ENCODE data around the gene EIF1. TPM values are rescaled to one million over a fixed set of nuclear protein-coding genes. Genes with fewer than 3 reads are reported as not detected.
A peak's percentile ranks its signal among the peaks of the same experiment; 100 is the strongest.
"Not testable (repeated sequence)": the region's sequence is repeated elsewhere in the genome, so short reads cannot be mapped to it uniquely, and the experiment has no call there.

EIF1 gene
- total and polyA plus RNA-seq, 4 donors, result 56.5 to 755 (median 159) TPM

DNA sequence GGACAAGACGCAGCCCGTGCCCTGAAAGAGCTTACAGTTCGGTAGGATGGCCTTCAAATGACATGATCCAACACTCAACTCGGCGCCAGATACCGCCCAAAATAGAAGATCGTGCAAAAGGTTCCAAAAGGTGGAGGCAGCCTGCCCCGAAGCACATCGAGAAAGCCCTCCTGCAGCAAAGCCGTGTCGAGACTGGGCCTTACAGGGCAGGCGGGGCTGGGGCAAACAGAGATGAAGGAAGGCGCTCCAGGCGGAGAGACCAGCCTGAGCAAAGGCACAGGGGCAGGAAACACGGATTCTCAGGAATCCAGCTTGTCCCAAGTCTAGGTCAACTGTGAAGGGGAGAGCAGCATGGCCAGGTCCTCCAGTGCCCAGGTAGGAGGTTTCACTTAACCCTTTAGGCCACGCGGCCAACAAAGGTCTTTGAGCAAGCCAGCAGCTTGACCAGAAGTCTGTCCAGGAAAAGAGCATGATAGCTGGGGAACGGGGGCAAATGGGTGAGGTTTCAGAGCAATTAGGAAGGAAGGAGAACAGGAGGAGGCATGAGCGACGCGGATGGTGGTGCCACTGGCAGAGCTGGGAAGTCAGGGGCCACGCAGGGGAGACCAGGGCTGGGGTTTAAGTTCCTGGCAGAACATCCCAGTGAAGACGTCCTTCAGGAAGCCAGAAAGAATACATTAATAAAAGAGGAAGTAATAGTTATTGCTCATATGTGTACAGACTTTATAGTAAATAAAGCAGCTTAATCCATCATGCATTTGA lies 21.2 kb upstream of the EIF1 start:
- no peaks in the 10 kb centered on the region for H3K9me3 ChIP-seq (ENCODE audit: control insufficient read depth in 4 of 4, low read length in 3 of 4)
- no peak overlapping the region for H3K4me3 ChIP-seq (ENCODE audit: low read depth in 1 of 3, low read length in 3 of 3)
- H3K27ac ChIP-seq (ENCODE audit: low read depth in 1 of 2, low read length in 2 of 2), result no peak overlapping the region
- WGBS, result 56% methylated on average over 23 of the region's 23 CpGs
- TF ChIP-seq RXRA (IDR thresholded peaks at IDR 0.05) (peak in 1 of 2 donors; percentile 6), SP1 (IDR thresholded peaks at IDR 0.05) (no peak)
- no peaks in the 10 kb centered on the region for H3K36me3 ChIP-seq (ENCODE audit: control insufficient read depth in 4 of 4, insufficient read depth in 3 of 4, low read depth in 1 of 4, low read length in 3 of 4)
- DNase-seq (ENCODE audit: low spot score), result no peak
- no peak overlapping the region for H3K9ac ChIP-seq (ENCODE audit: low read depth in 1 of 2, low read length in 2 of 2)
- H3K4me1 ChIP-seq (ENCODE audit: control insufficient read depth in 4 of 4, insufficient read depth in 4 of 4, low read length in 3 of 4), result peaks cover 3 to 23% (median 9%) of the 10 kb centered on the region in 4 donors
- H3K27me3 ChIP-seq (ENCODE audit: control insufficient read depth in 4 of 4, insufficient read depth in 4 of 4, low read length in 3 of 4), result no peaks in the 10 kb centered on the region

- H3K27me3 ChIP-seq (ENCODE audit: control insufficient read depth in 4 of 4, insufficient read depth in 4 of 4, low read length in 3 of 4), result no peaks in the 10 kb centered on the region
- H3K36me3 ChIP-seq (ENCODE audit: control insufficient read depth in 4 of 4, insufficient read depth in 3 of 4, low read depth in 1 of 4, low read length in 3 of 4), result no peaks in the 10 kb centered on the region
- H3K9me3 ChIP-seq (ENCODE audit: control insufficient read depth in 4 of 4, low read length in 3 of 4), result no peaks in the 10 kb centered on the region
- TF ChIP-seq, protein P1, sequence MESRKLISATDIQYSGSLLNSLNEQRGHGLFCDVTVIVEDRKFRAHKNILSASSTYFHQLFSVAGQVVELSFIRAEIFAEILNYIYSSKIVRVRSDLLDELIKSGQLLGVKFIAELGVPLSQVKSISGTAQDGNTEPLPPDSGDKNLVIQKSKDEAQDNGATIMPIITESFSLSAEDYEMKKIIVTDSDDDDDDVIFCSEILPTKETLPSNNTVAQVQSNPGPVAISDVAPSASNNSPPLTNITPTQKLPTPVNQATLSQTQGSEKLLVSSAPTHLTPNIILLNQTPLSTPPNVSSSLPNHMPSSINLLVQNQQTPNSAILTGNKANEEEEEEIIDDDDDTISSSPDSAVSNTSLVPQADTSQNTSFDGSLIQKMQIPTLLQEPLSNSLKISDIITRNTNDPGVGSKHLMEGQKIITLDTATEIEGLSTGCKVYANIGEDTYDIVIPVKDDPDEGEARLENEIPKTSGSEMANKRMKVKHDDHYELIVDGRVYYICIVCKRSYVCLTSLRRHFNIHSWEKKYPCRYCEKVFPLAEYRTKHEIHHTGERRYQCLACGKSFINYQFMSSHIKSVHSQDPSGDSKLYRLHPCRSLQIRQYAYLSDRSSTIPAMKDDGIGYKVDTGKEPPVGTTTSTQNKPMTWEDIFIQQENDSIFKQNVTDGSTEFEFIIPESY (IDR thresholded peaks at IDR 0.05), result no peak
- TF ChIP-seq TAF1 (conservative IDR thresholded peaks at IDR 0.05), result no peak
- TF ChIP-seq, protein P2, sequence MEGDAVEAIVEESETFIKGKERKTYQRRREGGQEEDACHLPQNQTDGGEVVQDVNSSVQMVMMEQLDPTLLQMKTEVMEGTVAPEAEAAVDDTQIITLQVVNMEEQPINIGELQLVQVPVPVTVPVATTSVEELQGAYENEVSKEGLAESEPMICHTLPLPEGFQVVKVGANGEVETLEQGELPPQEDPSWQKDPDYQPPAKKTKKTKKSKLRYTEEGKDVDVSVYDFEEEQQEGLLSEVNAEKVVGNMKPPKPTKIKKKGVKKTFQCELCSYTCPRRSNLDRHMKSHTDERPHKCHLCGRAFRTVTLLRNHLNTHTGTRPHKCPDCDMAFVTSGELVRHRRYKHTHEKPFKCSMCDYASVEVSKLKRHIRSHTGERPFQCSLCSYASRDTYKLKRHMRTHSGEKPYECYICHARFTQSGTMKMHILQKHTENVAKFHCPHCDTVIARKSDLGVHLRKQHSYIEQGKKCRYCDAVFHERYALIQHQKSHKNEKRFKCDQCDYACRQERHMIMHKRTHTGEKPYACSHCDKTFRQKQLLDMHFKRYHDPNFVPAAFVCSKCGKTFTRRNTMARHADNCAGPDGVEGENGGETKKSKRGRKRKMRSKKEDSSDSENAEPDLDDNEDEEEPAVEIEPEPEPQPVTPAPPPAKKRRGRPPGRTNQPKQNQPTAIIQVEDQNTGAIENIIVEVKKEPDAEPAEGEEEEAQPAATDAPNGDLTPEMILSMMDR (IDR thresholded peaks at IDR 0.05; ENCODE audit: low read depth, low read length, missing input control), result no peak
- no peak for TF ChIP-seq FOXA2 (IDR thresholded peaks at IDR 0.05)
- no peak for TF ChIP-seq EGR1 (IDR thresholded peaks at IDR 0.05; ENCODE audit: low read depth in 2 of 2)
- TF ChIP-seq YY1 (IDR thresholded peaks at IDR 0.05), result no peak
- no peak for TF ChIP-seq NR2F2 (IDR thresholded peaks at IDR 0.05)
- no peak for TF ChIP-seq ATF3 (IDR thresholded peaks at IDR 0.05)
- peaks cover 0 to 15% (median 13%) of the 10 kb centered on the region in 4 donors for H3K4me1 ChIP-seq (ENCODE audit: control insufficient read depth in 4 of 4, insufficient read depth in 4 of 4, low read length in 3 of 4)
- H3K4me3 ChIP-seq (ENCODE audit: low read depth in 1 of 3, low read length in 3 of 3), result no peak overlapping the region
- DNase-seq (ENCODE audit: low spot score), result no peak
- no peak overlapping the region for H3K9ac ChIP-seq (ENCODE audit: low read depth in 1 of 2, low read length in 2 of 2)
- no peak overlapping the region for H3K27ac ChIP-seq (ENCODE audit: low read depth in 1 of 2, low read length in 2 of 2)
- WGBS, result 96% methylated on average over 7 of the region's 7 CpGs
Observed at GRCh38 chr17:41672153-41672552, 16.5 kb upstream of the EIF1 start.

DNA sequence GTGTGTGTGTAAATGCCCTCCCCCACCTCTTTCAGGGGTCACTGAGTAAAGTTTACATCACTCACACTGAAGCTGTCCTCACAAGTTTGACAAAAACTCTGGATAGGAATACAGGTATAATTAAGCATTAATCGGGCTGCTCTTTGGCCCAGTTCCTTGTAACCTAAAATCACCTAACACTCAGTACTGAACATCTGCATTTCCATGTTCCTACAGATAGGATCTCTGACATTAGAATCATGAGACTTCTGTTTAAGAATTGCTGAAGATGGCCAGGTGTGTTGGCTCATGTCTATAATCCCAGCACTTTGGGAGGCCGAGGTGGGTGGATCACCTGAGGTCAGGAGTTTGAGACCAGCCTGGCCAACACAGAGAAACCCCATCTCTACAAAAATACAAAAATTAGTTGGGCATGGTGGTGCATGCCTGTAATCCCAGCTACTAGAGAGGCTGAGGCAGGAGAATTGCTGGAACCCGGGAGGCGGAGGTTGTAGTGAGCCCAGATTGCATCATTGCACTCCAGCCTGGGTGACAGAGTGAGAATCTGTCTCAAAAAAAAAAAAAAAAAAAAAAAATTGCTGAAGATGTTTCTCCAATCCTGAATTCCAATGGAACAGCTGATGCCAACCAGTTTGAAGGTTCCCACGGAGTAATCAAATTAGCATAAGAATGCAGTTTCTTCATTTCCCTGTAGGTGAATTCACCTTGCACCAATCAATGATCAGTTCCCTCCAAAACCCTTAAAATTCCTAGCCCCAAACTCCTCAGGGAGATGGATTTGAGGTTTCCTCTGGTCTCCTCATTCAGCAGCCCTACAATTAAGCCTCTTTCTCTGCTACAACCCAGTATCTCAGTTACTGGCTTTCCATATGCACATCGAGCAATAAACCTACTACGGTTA lies 13.3 kb upstream of the EIF1 start:
- H3K9ac ChIP-seq (ENCODE audit: low read depth in 1 of 2, low read length in 2 of 2); H3K27me3 ChIP-seq (ENCODE audit: control insufficient read depth in 4 of 4, insufficient read depth in 4 of 4, low read length in 3 of 4); H3K36me3 ChIP-seq (ENCODE audit: control insufficient read depth in 4 of 4, insufficient read depth in 3 of 4, low read depth in 1 of 4, low read length in 3 of 4); H3K9me3 ChIP-seq (ENCODE audit: control insufficient read depth in 4 of 4, low read length in 3 of 4); DNase-seq (ENCODE audit: low spot score); H3K4me3 ChIP-seq (ENCODE audit: low read depth in 1 of 3, low read length in 3 of 3): not testable (repeated sequence)
- Histone ChIP-seq H3K4me1 (ENCODE audit: control insufficient read depth in 4 of 4, insufficient read depth in 4 of 4, low read length in 3 of 4) (peaks cover 2 to 13% (median 10%) of the 10 kb centered on the region in 4 donors), H3K27ac (ENCODE audit: low read depth in 1 of 2, low read length in 2 of 2) (peak overlapping the region; percentile 17 to 42)
- 63% methylated on average over 7 of the region's 7 CpGs for WGBS
